Adrenal gland (tissue), 12 donors: ENCODE results near the gene MUC13. TPM values are rescaled to one million over a fixed set of nuclear protein-coding genes. Genes with fewer than 3 reads are reported as not detected.

Experiments used
- DNase-seq, 7 donors: peaks; one replicate each; pipeline ENCODE4 v3.0.0-alpha.2; 2019 to 2020
- H3K27ac ChIP-seq, 5 donors: fragments of 200-600 bp; sonication (generic) in 4 of 5; 1 replicate in 3 of 5; 2 replicates in 2 of 5; pipeline versions ENCODE4 v1.5.1 to v1.8.0; 2016 to 2020; ENCODE audit warnings: mild to moderate bottlenecking in 1 of 5
- H3K27me3 ChIP-seq: fragments of 200-600 bp; 2 replicates; pipeline ENCODE4 v1.8.0; 2021
- H3K36me3 ChIP-seq, 2 donors: fragments of 200-600 bp; replicated peaks in 1 of 2; 1 replicate in 1 of 2; 2 replicates in 1 of 2; pipeline versions ENCODE4 v1.5.1 to v1.8.0; 2018 to 2022
- H3K4me1 ChIP-seq, 2 donors: fragments of 200-600 bp; replicated peaks in 1 of 2; 1 replicate in 1 of 2; 2 replicates in 1 of 2; pipeline versions ENCODE4 v1.5.1 to v1.8.0; 2018 to 2021
- H3K4me3 ChIP-seq, 4 donors: fragments of 200-600 bp; sonication (generic) in 3 of 4; one replicate each; pipeline ENCODE4 v1.5.1; 2016 to 2018
- H3K9me3 ChIP-seq, 3 donors: fragments of 200-600 bp; sonication (generic) in 1 of 3; replicated peaks in 1 of 3; 1 replicate in 2 of 3; 2 replicates in 1 of 3; pipeline versions ENCODE4 v1.5.1 to v1.8.0; 2016 to 2021
- POLR2A ChIP-seq, 2 donors: fragments of 450-650 bp; IDR thresholded peaks; one replicate each; pipeline ENCODE4 v1.6.1; 2017; ENCODE audit warnings: antibody characterized with exemption in 2 of 2, mild to moderate bottlenecking in 2 of 2, moderate library complexity in 1 of 2
- WGBS, 4 donors: extraction: QIAGEN DNeasy Blood & Tissue Kit in 2 of 4; methylation state at CpG; one replicate each; pipeline versions ENCODE4 v1.1.5 to v1.1.7; 2013 to 2017; 5-methylcytosine and 5-hydroxymethylcytosine counted together
- intact Hi-C, 2 donors: fragments of 100-400 bp; cut with DNase I; formaldehyde crosslinking; loops; one replicate each; pipeline versions ENCODE4 v1.14.1 to v1.15.0; 2022 to 2023
- polyA plus RNA-seq, 3 donors: library from polyadenylated mRNA; stranded (reverse); fragments of 200-250 nt in 2 of 3; fragments of 350-450 nt in 1 of 3; fragmentation: Illumina TruSeq in 1 of 3; extraction: RNeasy Lipid Tissue Mini Kit (QIAGEN cat#74804) in 1 of 3; gene quantifications; one replicate each; pipeline ENCODE4 v1.2.3, GENCODE V29; 2013 to 2014
- total RNA-seq, 9 donors: library from RNA; depleted of rRNA in 4 of 9; stranded (reverse); fragments of >200 nt in 4 of 9; fragments of 120-200 nt in 1 of 9; fragmentation: NEBNext Ultra II Directional in 1 of 9; extraction: Animal tissue kit (Norgen Biotek cat#: 25700) in 1 of 9; gene quantifications; one replicate each; pipeline versions ENCODE4 v1.1.0 to v1.2.4, GENCODE V29; 2013 to 2023
- TF ChIP-seq, protein P1 (sequence below), 6 experiments: fragments of 450-650 bp in 4 of 6; fragments of 200-600 bp in 2 of 6; sonication (generic) in 1 of 6; IDR thresholded peaks; 1 replicate in 5 of 6; 2 replicates in 1 of 6; pipeline versions ENCODE4 v1.5.1 to v1.8.0; 2016 to 2021; ENCODE audit warnings: antibody characterized with exemption in 6 of 6, mild to moderate bottlenecking in 2 of 6, moderate library complexity in 1 of 6
- donor health status: healthy with polysubstance abuse.
- donor health status: Bipolar disorder and iron deficiency.
- donor health status: DM: yes; HTN: yes; CAD: no.
- donor health status: DM: no; HTN: no; CAD: no.
- donor health status: DM: no; HTN: no; CAD: no.
- donor health status: DM: yes; HTN: yes; CAD: no.

Gene MUC13
- total and polyA plus RNA-seq, 12 donors = 0.06 to 2.6 (median 0.11) TPM; not detected in 5

DNA sequence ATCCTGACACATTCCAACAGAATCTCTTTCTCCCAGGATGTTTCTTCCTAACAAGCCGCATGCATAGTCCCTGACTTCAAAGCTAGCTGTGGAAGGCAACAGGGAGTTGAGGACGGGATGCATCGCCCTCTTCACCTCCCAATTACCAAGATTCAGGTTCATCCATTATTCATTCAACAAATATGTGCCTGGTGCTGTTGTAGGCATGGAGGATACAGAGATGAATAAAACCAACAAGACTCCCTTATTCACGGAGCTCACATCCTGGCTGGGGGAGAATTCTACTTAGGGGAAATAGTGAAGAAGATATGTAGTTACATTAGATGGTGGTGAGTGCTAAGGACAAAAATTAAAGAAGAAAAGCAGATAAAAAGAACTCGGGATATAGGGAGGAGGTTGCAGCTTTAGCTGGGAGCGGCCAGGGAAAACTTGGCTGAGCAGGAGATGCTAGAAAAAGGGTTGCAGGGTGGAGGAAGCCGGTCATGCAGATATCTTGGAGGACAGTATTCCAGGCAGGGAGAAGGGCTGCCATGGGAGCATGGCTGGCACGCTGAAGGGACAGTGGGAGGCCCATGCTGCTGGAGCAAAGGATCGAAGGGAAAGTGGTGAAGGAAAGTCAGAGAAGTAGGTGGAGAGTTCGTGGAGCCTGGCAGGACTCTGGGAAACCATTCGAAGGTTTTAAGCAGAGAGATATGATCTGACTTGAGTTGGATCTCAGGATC lies 52.4 kb downstream of the MUC13 start:
- DNase-seq = no peak
- no peaks in the 10 kb centered on the region for H3K36me3 ChIP-seq
- 93 to 96% (median 93%) methylated on average over 11 of the region's 11 CpGs for WGBS, 4 donors
- TF ChIP-seq, protein P1, sequence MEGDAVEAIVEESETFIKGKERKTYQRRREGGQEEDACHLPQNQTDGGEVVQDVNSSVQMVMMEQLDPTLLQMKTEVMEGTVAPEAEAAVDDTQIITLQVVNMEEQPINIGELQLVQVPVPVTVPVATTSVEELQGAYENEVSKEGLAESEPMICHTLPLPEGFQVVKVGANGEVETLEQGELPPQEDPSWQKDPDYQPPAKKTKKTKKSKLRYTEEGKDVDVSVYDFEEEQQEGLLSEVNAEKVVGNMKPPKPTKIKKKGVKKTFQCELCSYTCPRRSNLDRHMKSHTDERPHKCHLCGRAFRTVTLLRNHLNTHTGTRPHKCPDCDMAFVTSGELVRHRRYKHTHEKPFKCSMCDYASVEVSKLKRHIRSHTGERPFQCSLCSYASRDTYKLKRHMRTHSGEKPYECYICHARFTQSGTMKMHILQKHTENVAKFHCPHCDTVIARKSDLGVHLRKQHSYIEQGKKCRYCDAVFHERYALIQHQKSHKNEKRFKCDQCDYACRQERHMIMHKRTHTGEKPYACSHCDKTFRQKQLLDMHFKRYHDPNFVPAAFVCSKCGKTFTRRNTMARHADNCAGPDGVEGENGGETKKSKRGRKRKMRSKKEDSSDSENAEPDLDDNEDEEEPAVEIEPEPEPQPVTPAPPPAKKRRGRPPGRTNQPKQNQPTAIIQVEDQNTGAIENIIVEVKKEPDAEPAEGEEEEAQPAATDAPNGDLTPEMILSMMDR (IDR thresholded peaks at IDR 0.05) = no peak
- no peak for TF ChIP-seq POLR2A (IDR thresholded peaks at IDR 0.05)
- no peak overlapping the region for H3K4me3 ChIP-seq
- peaks cover 22 to 58% of the 10 kb centered on the region in 2 donors for H3K4me1 ChIP-seq
- H3K27me3 ChIP-seq = no peaks in the 10 kb centered on the region
- H3K27ac ChIP-seq = no peak overlapping the region
- intact Hi-C loops = no loop called here
- no peaks in the 10 kb centered on the region for H3K9me3 ChIP-seq

DNA sequence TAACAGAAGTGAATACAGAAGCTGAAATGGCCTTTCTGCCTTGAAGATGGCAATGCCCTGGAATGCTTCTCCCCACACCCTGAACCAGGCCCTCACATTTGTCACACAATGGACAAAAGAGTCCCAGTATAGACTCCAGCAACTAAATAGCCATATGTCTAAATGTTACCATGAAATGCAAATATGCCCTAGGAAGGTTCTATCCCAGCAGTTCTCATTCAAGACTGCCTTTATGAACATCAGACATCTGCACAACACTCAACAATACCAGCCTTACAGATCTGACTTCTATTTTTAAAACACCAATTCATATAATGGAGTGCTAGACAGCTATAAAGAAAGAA lies 55.2 kb downstream of the MUC13 start:
- H3K9me3 ChIP-seq = no peaks in the 10 kb centered on the region
- TF ChIP-seq, protein P1 (IDR thresholded peaks at IDR 0.05) = no peak
- no peak for TF ChIP-seq POLR2A (IDR thresholded peaks at IDR 0.05)
- peak overlapping the region; percentile 31 to 91 (median 75) for H3K27ac ChIP-seq
- no peak for DNase-seq
- intact Hi-C loops = no loop called here
- peaks cover 22 to 50% of the 10 kb centered on the region in 2 donors for H3K4me1 ChIP-seq
- no peaks in the 10 kb centered on the region for H3K27me3 ChIP-seq
- no peaks in the 10 kb centered on the region for H3K36me3 ChIP-seq
- H3K4me3 ChIP-seq = no peak overlapping the region

DNA sequence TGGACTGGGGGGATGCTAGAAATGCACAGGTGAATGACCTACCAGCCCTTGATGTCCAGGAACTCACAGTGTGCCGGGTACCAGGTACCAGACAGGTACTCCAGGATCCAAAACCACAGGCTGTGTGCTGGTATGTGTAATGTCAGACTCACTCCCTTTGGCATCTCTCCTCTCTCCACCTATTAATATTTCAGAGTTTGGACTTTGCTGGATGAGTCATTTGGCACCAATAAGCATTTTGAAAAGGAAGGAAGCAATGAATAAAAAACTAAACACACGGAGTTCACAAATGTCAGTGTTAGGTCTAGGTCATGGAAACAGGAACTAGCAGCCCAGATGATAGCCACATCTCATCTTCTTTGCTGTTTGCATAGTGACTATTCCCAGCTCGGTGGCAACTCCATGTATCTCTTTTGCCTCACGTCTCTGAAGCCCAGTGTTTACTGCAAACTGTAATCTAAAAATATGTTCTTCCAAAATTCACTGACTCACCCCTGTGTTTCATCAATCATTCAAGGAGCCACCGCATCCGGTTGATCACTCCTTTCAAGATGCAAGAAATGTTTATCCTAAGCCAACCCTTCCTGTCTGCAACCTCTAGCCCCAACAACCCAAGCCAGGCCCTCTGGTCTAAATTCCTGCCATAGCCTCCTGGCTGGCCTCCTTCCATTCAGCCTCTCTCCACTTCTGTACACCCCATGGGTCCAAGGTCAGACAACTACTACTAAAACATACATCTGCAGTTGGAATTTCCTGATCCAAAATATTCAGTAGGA lies 55.8 kb downstream of the MUC13 start:
- peak; percentile 51 to 85 (median 76) for DNase-seq
- WGBS, 4 donors = 5 to 6% (median 5%) methylated on average over 6 of the region's 6 CpGs

DNA sequence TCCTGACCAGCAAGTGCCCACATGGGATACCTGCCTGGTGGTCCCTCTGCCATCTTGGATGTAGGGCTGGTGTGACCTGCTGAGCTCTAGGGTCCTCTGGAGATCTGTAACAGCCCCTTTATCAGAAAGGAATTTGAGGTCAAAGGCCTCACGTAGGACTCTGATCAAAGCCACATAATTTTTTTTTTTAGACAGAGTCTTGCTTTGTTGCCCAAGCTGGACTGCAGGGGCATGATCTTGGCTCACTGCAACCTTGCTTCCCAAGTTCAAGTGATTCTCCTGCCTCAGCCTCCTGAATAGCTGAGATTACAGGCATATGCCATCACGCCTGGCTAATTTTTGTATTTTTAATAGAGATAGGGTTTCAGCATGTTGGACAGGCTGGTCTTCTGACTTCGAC lies 56.9 kb downstream of the MUC13 start:
- TF ChIP-seq, protein P1 (IDR thresholded peaks at IDR 0.05) = no peak
- TF ChIP-seq POLR2A (IDR thresholded peaks at IDR 0.05) = no peak
- H3K4me1 ChIP-seq = peaks cover 22 to 44% of the 10 kb centered on the region in 2 donors
- intact Hi-C loops = no loop called here
- WGBS, 4 donors = 80 to 83% (median 81%) methylated on average over 3 of the region's 3 CpGs
- H3K27ac ChIP-seq = peak overlapping the region in 2 of 5 donors; percentile 87 to 91
- no peaks in the 10 kb centered on the region for H3K9me3 ChIP-seq
- H3K27me3 ChIP-seq = no peaks in the 10 kb centered on the region
- no peaks in the 10 kb centered on the region for H3K36me3 ChIP-seq
- H3K4me3 ChIP-seq = no peak overlapping the region
- DNase-seq = peak in 1 of 7 donors; percentile 39

More for the DNA sequence above, 55.8 kb downstream of the MUC13 start:
- TF ChIP-seq, protein P1 (IDR thresholded peaks at IDR 0.05) = no peak
- peak in 1 of 2 donors; percentile 46 for TF ChIP-seq POLR2A (IDR thresholded peaks at IDR 0.05)
- no peak overlapping the region for H3K4me3 ChIP-seq
- peaks cover 22 to 48% of the 10 kb centered on the region in 2 donors for H3K4me1 ChIP-seq
- intact Hi-C loops = no loop called here
- no peaks in the 10 kb centered on the region for H3K9me3 ChIP-seq
- peak overlapping the region; percentile 31 to 91 (median 75) for H3K27ac ChIP-seq
- H3K36me3 ChIP-seq = no peaks in the 10 kb centered on the region
- H3K27me3 ChIP-seq = no peaks in the 10 kb centered on the region
